ENCODE measurements around the gene ENTPD6. TPM values are rescaled to one million over a fixed set of nuclear protein-coding genes. Genes with fewer than 3 reads are reported as not detected.

The ENTPD6 gene
- total RNA-seq, 3 donors from 2014 or later, result 45.8 to 77.6 (median 71.1) TPM

- intact Hi-C loops (cut with DNase I; ENCODE audit: low total_unique reads), result no loop called here
- DNase-seq (ENCODE audit: low spot score in 2 of 2), result peak in 1 of 2 donors; percentile 16
- Histone ChIP-seq H3K36me3 (no peaks in the 10 kb centered on the region), H3K4me1 (peaks cover 0 to 3% of the 10 kb centered on the region in 2 donors), H3K4me3 (no peak overlapping the region), H3K27me3 (no peaks in the 10 kb centered on the region), H3K9me3 (no peaks in the 10 kb centered on the region), H3K27ac (no peak overlapping the region)
- TF ChIP-seq, protein P1, sequence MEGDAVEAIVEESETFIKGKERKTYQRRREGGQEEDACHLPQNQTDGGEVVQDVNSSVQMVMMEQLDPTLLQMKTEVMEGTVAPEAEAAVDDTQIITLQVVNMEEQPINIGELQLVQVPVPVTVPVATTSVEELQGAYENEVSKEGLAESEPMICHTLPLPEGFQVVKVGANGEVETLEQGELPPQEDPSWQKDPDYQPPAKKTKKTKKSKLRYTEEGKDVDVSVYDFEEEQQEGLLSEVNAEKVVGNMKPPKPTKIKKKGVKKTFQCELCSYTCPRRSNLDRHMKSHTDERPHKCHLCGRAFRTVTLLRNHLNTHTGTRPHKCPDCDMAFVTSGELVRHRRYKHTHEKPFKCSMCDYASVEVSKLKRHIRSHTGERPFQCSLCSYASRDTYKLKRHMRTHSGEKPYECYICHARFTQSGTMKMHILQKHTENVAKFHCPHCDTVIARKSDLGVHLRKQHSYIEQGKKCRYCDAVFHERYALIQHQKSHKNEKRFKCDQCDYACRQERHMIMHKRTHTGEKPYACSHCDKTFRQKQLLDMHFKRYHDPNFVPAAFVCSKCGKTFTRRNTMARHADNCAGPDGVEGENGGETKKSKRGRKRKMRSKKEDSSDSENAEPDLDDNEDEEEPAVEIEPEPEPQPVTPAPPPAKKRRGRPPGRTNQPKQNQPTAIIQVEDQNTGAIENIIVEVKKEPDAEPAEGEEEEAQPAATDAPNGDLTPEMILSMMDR (IDR thresholded peaks at IDR 0.05), result no peak
- no peak for TF ChIP-seq POLR2AphosphoS5 (IDR thresholded peaks at IDR 0.05)
- TF ChIP-seq POLR2A (IDR thresholded peaks at IDR 0.05), result no peak
Measured at GRCh38 chr20:25269057-25269832, 73.7 kb downstream of the ENTPD6 start.

DNA sequence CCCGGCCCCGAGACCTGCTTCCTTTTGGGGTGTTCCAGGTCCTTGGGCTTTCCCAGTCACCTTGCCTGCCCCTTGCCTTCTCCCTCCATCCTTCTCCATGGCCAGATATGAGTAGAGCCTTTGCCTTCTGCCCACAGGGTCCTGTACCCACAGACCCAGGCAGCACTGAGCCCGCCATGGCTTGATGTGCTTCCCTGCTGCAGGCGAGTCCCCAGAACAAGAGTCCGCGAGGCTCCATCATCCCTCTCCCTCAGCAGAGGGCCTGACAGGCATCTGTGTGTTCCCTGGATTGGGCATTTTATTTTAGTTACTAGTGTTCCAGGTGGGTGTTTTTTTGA lies 74.3 kb downstream of the ENTPD6 start:
- no peak for DNase-seq (ENCODE audit: low spot score in 2 of 2)
- peaks cover 0 to 3% of the 10 kb centered on the region in 2 donors for H3K4me1 ChIP-seq
- H3K4me3 ChIP-seq, result no peak overlapping the region
- H3K27ac ChIP-seq, result no peak overlapping the region
- TF ChIP-seq, protein P1 (IDR thresholded peaks at IDR 0.05), result no peak
- no peak for TF ChIP-seq POLR2AphosphoS5 (IDR thresholded peaks at IDR 0.05)
- TF ChIP-seq POLR2A (IDR thresholded peaks at IDR 0.05), result no peak
- intact Hi-C loops (cut with DNase I; ENCODE audit: low total_unique reads), result no loop called here
- H3K36me3 ChIP-seq, result no peaks in the 10 kb centered on the region
- H3K9me3 ChIP-seq, result no peaks in the 10 kb centered on the region
- no peaks in the 10 kb centered on the region for H3K27me3 ChIP-seq

GRCh38 chr20:25270829-25271251 lies 75.3 kb downstream of the ENTPD6 start:
- no peaks in the 10 kb centered on the region for H3K36me3 ChIP-seq
- peak in 1 of 2 donors; percentile 19 for DNase-seq (ENCODE audit: low spot score in 2 of 2)
- peaks cover 0 to 3% of the 10 kb centered on the region in 2 donors for H3K4me1 ChIP-seq
- H3K27ac ChIP-seq, result no peak overlapping the region
- intact Hi-C loops (cut with DNase I; ENCODE audit: low total_unique reads), result no loop called here
- no peaks in the 10 kb centered on the region for H3K9me3 ChIP-seq
- no peaks in the 10 kb centered on the region for H3K27me3 ChIP-seq
- no peak overlapping the region for H3K4me3 ChIP-seq
- TF ChIP-seq, protein P1 (IDR thresholded peaks at IDR 0.05), result no peak
- TF ChIP-seq POLR2AphosphoS5 (IDR thresholded peaks at IDR 0.05) (no peak), POLR2A (IDR thresholded peaks at IDR 0.05) (no peak)

GRCh38 chr20:25271486-25272222 lies 76.1 kb downstream of the ENTPD6 start:
- Histone ChIP-seq H3K9me3 (no peaks in the 10 kb centered on the region), H3K27me3 (no peaks in the 10 kb centered on the region), H3K4me3 (no peak overlapping the region), H3K36me3 (no peaks in the 10 kb centered on the region), H3K27ac (peak overlapping the region in 1 of 2 donors; percentile 71), H3K4me1 (peaks cover 0 to 3% of the 10 kb centered on the region in 2 donors)
- DNase-seq (ENCODE audit: low spot score in 2 of 2), result no peak
- intact Hi-C loops (cut with DNase I; ENCODE audit: low total_unique reads), result no loop called here
- TF ChIP-seq, protein P1 (IDR thresholded peaks at IDR 0.05), result no peak

Data from breast epithelium (tissue), 4 donors.